GM23338 (cell line): ENCODE measurements around the gene CTBP2. TPM values are rescaled to one million over a fixed set of nuclear protein-coding genes. Genes with fewer than 3 reads are reported as not detected.

Experiments
- ATAC-seq: fragments of 200-7000 bp; cut with Tn5 transposase; 3 replicates; pipeline ENCODE4 v1.9.1; 2020
- DNase-seq: peaks from one replicate; pipeline ENCODE4 v3.0.0-alpha.2; 2015; ENCODE audit warnings: low spot score
- H2AFZ ChIP-seq: fragments of 200-600 bp; sonication (generic); 2 replicates; pipeline ENCODE4 v1.8.0; 2016; ENCODE audit warnings: antibody characterized with exemption, mild to moderate bottlenecking, moderate library complexity
- H3F3A ChIP-seq: fragments of 200-600 bp; sonication (generic); replicated peaks from 2 replicates; pipeline ENCODE4 v1.8.0; 2017; ENCODE audit warnings: antibody characterized with exemption, mixed run types, low read depth
- H3K27ac ChIP-seq: fragments of 200-600 bp; sonication (generic); 2 replicates; pipeline ENCODE4 v1.6.1; 2016; ENCODE audit warnings: low read depth
- H3K27me3 ChIP-seq: fragments of 200-600 bp; sonication (generic); 2 replicates; pipeline ENCODE4 v1.8.0; 2016; ENCODE audit warnings: mild to moderate bottlenecking, mixed run types, moderate library complexity; ENCODE audit not compliant: insufficient read depth
- H3K36me3 ChIP-seq: fragments of 200-600 bp; sonication (generic); 2 replicates; pipeline ENCODE4 v1.8.0; 2016; ENCODE audit warnings: mild to moderate bottlenecking; ENCODE audit not compliant: insufficient read depth
- H3K4me1 ChIP-seq: fragments of 200-600 bp; sonication (generic); 2 replicates; pipeline ENCODE4 v1.8.0; 2016; ENCODE audit warnings: mild to moderate bottlenecking, moderate library complexity; ENCODE audit not compliant: insufficient read depth
- H3K4me2 ChIP-seq: fragments of 200-600 bp; sonication (generic); 2 replicates; pipeline ENCODE4 v1.7.1; 2017; ENCODE audit warnings: mixed run types
- H3K4me3 ChIP-seq: fragments of 200-600 bp; sonication (generic); 2 replicates; pipeline ENCODE4 v1.6.1; 2016; ENCODE audit warnings: mixed run types
- H3K79me2 ChIP-seq: fragments of 200-600 bp; sonication (generic); replicated peaks from 2 replicates; pipeline ENCODE4 v1.8.0; 2017; ENCODE audit warnings: mild to moderate bottlenecking; ENCODE audit not compliant: insufficient read depth
- H3K9me2 ChIP-seq: fragments of 200-600 bp; sonication (generic); 2 replicates; pipeline ENCODE4 v1.8.0; 2017; ENCODE audit not compliant: insufficient read depth
- H4K20me1 ChIP-seq: fragments of 200-600 bp; sonication (generic); replicated peaks from 2 replicates; pipeline ENCODE4 v1.8.0; 2017; ENCODE audit warnings: mild to moderate bottlenecking; ENCODE audit not compliant: insufficient read depth
- H3K27ac Mint-ChIP-seq: 2 replicates; pipeline ENCODE4 v1.8.0; 2020; ENCODE audit warnings: inconsistent platforms, mild to moderate bottlenecking, moderate library complexity, mixed read lengths
- H3K27me3 Mint-ChIP-seq: 3 replicates; pipeline ENCODE4 v1.8.0; 2022; ENCODE audit warnings: low read depth, mild to moderate bottlenecking, moderate library complexity, mixed read lengths, inconsistent platforms; ENCODE audit not compliant: insufficient read depth, poor library complexity
- H3K36me3 Mint-ChIP-seq: 3 replicates; pipeline ENCODE4 v1.8.0; 2021; ENCODE audit warnings: low read depth, mild to moderate bottlenecking, inconsistent platforms, moderate library complexity, mixed read lengths
- H3K4me1 Mint-ChIP-seq: 3 replicates; pipeline ENCODE4 v1.8.0; 2020; ENCODE audit warnings: mild to moderate bottlenecking, inconsistent platforms, mixed read lengths
- H3K4me3 Mint-ChIP-seq: 3 replicates; pipeline ENCODE4 v1.8.0; 2021; ENCODE audit warnings: moderate library complexity, mild to moderate bottlenecking, inconsistent platforms, mixed read lengths
- H3K9me3 Mint-ChIP-seq: 3 replicates; pipeline ENCODE4 v1.8.0; 2020; ENCODE audit warnings: moderate library complexity, mild to moderate bottlenecking, inconsistent platforms, mixed read lengths
- CREB1 ChIP-seq: fragments of 250-450 bp; sonication (Bioruptor Pico); IDR thresholded peaks from 2 replicates; pipeline ENCODE4 v1.5.0; 2020; ENCODE audit warnings: low read depth, mild to moderate bottlenecking, moderate library complexity
- EZH2 ChIP-seq: fragments of 200-600 bp; sonication (generic); IDR thresholded peaks from one replicate; pipeline ENCODE4 v1.8.0; 2017; ENCODE audit warnings: antibody characterized with exemption, mild to moderate bottlenecking, low read depth; ENCODE audit not compliant: unreplicated experiment
- EZH2phosphoT487 ChIP-seq: fragments of 200-600 bp; sonication (generic); IDR thresholded peaks from one replicate; pipeline ENCODE4 v1.8.1; 2018; ENCODE audit warnings: antibody characterized with exemption; ENCODE audit not compliant: unreplicated experiment
- JUNB ChIP-seq: IDR thresholded peaks from one replicate; pipeline ENCODE4 v1.6.1; 2016; ENCODE audit warnings: antibody characterized with exemption; ENCODE audit not compliant: unreplicated experiment
- POLR2AphosphoS5 ChIP-seq: IDR thresholded peaks from 2 replicates; pipeline ENCODE4 v1.6.1; 2016; ENCODE audit warnings: antibody characterized with exemption, low read depth
- STAT1 ChIP-seq: IDR thresholded peaks from one replicate; pipeline ENCODE4 v1.6.1; 2016; ENCODE audit warnings: antibody characterized with exemption; ENCODE audit not compliant: unreplicated experiment
- ZNF331 ChIP-seq: fragments of 250-450 bp; sonication (Bioruptor Pico); IDR thresholded peaks from 2 replicates; pipeline ENCODE4 v1.5.0; 2020; ENCODE audit warnings: low read depth, mild to moderate bottlenecking, moderate library complexity
- polyA plus RNA-seq: library from polyadenylated mRNA; unstranded; fragments of >200 nt; fragmentation: Nextera tagmentation; extraction: Ambion mirVana; gene quantifications from 2 replicates; pipeline ENCODE4 v1.2.1, GENCODE V29; 2016
- total RNA-seq: library from RNA; depleted of rRNA; stranded (reverse); fragments of >200 nt; shearing (Covaris generic); gene quantifications from 2 replicates; pipeline ENCODE4 v1.2.3, GENCODE V29; 2014
- TF ChIP-seq, protein P1 (sequence below): IDR thresholded peaks from 2 replicates; pipeline ENCODE4 v1.6.1; 2016; ENCODE audit warnings: antibody characterized with exemption
- TF ChIP-seq, protein P2 (sequence below), 2 experiments: fragments of 200-600 bp in 1 of 2; sonication (generic) in 1 of 2; conservative IDR thresholded peaks; 2 replicates each; pipeline versions ENCODE4 v1.5.1 to v1.6.1; 2016 to 2017; ENCODE audit warnings: antibody characterized with exemption in 2 of 2, low read depth in 2 of 2, mild to moderate bottlenecking in 2 of 2, moderate library complexity in 1 of 2
- TF ChIP-seq, protein P3 (sequence below): IDR thresholded peaks from one replicate; pipeline ENCODE4 v1.6.1; 2018; ENCODE audit warnings: antibody characterized with exemption; ENCODE audit not compliant: unreplicated experiment
- TF ChIP-seq, protein P4 (sequence below): fragments of 250-450 bp; sonication (Bioruptor Pico); IDR thresholded peaks from 2 replicates; pipeline ENCODE4 v1.5.0; 2020; ENCODE audit warnings: mild to moderate bottlenecking, moderate library complexity

The CTBP2 gene
- total and polyA plus RNA-seq, 2 experiments from 2014 or later = 133 to 265 TPM

DNA sequence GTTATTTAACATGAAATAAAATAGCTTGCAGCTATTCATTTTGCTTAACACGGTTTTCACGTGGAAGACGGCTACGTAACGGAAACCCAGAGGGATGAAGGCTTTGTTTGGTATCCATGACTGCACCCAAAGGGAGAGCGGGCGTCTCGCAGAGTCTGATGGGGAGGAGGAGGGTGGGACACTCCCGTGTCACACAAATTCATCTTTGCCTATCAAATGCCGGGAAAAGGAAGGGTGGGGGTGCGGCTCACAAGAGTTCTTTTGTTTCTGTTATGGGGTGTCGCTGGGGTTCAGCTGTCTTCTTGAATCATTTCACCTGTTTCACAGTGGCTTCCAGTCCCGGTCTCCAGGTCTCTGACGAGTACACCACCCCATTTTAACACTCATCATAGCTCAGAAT is 110.0 kb downstream of the CTBP2 start:
- peaks cover 9% of the 10 kb centered on the region; the same call in 1 of the 2 replicates for H3F3A ChIP-seq
- TF ChIP-seq, protein P1, sequence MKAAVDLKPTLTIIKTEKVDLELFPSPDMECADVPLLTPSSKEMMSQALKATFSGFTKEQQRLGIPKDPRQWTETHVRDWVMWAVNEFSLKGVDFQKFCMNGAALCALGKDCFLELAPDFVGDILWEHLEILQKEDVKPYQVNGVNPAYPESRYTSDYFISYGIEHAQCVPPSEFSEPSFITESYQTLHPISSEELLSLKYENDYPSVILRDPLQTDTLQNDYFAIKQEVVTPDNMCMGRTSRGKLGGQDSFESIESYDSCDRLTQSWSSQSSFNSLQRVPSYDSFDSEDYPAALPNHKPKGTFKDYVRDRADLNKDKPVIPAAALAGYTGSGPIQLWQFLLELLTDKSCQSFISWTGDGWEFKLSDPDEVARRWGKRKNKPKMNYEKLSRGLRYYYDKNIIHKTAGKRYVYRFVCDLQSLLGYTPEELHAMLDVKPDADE = no peak
- TF ChIP-seq ZNF331 (CRISPR knock-in tag) (no peak), JUNB (no peak), EZH2phosphoT487 (no peak), EZH2 (no peak), STAT1 (no peak), CREB1 (CRISPR knock-in tag) (no peak), POLR2AphosphoS5 (no peak)
- TF ChIP-seq, protein P2, sequence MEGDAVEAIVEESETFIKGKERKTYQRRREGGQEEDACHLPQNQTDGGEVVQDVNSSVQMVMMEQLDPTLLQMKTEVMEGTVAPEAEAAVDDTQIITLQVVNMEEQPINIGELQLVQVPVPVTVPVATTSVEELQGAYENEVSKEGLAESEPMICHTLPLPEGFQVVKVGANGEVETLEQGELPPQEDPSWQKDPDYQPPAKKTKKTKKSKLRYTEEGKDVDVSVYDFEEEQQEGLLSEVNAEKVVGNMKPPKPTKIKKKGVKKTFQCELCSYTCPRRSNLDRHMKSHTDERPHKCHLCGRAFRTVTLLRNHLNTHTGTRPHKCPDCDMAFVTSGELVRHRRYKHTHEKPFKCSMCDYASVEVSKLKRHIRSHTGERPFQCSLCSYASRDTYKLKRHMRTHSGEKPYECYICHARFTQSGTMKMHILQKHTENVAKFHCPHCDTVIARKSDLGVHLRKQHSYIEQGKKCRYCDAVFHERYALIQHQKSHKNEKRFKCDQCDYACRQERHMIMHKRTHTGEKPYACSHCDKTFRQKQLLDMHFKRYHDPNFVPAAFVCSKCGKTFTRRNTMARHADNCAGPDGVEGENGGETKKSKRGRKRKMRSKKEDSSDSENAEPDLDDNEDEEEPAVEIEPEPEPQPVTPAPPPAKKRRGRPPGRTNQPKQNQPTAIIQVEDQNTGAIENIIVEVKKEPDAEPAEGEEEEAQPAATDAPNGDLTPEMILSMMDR (conservative IDR thresholded peaks at IDR 0.05; ENCODE audit: low read depth in 2 of 2) = no peak
- TF ChIP-seq, protein P3, sequence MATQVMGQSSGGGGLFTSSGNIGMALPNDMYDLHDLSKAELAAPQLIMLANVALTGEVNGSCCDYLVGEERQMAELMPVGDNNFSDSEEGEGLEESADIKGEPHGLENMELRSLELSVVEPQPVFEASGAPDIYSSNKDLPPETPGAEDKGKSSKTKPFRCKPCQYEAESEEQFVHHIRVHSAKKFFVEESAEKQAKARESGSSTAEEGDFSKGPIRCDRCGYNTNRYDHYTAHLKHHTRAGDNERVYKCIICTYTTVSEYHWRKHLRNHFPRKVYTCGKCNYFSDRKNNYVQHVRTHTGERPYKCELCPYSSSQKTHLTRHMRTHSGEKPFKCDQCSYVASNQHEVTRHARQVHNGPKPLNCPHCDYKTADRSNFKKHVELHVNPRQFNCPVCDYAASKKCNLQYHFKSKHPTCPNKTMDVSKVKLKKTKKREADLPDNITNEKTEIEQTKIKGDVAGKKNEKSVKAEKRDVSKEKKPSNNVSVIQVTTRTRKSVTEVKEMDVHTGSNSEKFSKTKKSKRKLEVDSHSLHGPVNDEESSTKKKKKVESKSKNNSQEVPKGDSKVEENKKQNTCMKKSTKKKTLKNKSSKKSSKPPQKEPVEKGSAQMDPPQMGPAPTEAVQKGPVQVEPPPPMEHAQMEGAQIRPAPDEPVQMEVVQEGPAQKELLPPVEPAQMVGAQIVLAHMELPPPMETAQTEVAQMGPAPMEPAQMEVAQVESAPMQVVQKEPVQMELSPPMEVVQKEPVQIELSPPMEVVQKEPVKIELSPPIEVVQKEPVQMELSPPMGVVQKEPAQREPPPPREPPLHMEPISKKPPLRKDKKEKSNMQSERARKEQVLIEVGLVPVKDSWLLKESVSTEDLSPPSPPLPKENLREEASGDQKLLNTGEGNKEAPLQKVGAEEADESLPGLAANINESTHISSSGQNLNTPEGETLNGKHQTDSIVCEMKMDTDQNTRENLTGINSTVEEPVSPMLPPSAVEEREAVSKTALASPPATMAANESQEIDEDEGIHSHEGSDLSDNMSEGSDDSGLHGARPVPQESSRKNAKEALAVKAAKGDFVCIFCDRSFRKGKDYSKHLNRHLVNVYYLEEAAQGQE = no peak
- TF ChIP-seq, protein P4, sequence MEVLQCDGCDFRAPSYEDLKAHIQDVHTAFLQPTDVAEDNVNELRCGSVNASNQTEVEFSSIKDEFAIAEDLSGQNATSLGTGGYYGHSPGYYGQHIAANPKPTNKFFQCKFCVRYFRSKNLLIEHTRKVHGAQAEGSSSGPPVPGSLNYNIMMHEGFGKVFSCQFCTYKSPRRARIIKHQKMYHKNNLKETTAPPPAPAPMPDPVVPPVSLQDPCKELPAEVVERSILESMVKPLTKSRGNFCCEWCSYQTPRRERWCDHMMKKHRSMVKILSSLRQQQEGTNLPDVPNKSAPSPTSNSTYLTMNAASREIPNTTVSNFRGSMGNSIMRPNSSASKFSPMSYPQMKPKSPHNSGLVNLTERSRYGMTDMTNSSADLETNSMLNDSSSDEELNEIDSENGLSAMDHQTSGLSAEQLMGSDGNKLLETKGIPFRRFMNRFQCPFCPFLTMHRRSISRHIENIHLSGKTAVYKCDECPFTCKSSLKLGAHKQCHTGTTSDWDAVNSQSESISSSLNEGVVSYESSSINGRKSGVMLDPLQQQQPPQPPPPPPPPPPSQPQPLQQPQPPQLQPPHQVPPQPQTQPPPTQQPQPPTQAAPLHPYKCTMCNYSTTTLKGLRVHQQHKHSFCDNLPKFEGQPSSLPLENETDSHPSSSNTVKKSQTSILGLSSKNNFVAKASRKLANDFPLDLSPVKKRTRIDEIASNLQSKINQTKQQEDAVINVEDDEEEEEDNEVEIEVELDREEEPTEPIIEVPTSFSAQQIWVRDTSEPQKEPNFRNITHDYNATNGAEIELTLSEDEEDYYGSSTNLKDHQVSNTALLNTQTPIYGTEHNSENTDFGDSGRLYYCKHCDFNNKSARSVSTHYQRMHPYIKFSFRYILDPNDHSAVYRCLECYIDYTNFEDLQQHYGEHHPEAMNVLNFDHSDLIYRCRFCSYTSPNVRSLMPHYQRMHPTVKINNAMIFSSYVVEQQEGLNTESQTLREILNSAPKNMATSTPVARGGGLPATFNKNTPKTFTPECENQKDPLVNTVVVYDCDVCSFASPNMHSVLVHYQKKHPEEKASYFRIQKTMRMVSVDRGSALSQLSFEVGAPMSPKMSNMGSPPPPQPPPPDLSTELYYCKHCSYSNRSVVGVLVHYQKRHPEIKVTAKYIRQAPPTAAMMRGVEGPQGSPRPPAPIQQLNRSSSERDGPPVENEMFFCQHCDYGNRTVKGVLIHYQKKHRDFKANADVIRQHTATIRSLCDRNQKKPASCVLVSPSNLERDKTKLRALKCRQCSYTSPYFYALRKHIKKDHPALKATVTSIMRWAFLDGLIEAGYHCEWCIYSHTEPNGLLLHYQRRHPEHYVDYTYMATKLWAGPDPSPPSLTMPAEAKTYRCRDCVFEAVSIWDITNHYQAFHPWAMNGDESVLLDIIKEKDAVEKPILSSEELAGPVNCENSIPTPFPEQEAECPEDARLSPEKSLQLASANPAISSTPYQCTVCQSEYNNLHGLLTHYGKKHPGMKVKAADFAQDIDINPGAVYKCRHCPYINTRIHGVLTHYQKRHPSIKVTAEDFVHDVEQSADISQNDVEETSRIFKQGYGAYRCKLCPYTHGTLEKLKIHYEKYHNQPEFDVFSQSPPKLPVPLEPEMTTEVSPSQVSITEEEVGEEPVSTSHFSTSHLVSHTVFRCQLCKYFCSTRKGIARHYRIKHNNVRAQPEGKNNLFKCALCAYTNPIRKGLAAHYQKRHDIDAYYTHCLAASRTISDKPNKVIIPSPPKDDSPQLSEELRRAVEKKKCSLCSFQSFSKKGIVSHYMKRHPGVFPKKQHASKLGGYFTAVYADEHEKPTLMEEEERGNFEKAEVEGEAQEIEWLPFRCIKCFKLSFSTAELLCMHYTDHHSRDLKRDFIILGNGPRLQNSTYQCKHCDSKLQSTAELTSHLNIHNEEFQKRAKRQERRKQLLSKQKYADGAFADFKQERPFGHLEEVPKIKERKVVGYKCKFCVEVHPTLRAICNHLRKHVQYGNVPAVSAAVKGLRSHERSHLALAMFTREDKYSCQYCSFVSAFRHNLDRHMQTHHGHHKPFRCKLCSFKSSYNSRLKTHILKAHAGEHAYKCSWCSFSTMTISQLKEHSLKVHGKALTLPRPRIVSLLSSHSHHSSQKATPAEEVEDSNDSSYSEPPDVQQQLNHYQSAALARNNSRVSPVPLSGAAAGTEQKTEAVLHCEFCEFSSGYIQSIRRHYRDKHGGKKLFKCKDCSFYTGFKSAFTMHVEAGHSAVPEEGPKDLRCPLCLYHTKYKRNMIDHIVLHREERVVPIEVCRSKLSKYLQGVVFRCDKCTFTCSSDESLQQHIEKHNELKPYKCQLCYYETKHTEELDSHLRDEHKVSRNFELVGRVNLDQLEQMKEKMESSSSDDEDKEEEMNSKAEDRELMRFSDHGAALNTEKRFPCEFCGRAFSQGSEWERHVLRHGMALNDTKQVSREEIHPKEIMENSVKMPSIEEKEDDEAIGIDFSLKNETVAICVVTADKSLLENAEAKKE (CRISPR knock-in tag) = no peak
- DNase-seq (no peak), ATAC-seq (no peak)
- H3K9me3 Mint-ChIP-seq = no peaks in the 10 kb centered on the region; the same call in 2 of the 3 replicates
- H3K9me2 ChIP-seq = no peaks in the 10 kb centered on the region
- no peak overlapping the region; the same call in 1 of the 2 replicates for H3K27ac Mint-ChIP-seq
- peaks cover 86% of the 10 kb centered on the region for H3K4me1 Mint-ChIP-seq
- H2AFZ ChIP-seq = no peak overlapping the region
- H3K27ac ChIP-seq = no peak overlapping the region
- H4K20me1 ChIP-seq = peaks cover 85% of the 10 kb centered on the region
- no peak overlapping the region for H3K4me3 Mint-ChIP-seq
- peaks cover 41% of the 10 kb centered on the region for H3K36me3 Mint-ChIP-seq
- H3K27me3 Mint-ChIP-seq = peaks cover 21% of the 10 kb centered on the region
- peaks cover 100% of the 10 kb centered on the region for H3K79me2 ChIP-seq
- no peaks in the 10 kb centered on the region for H3K27me3 ChIP-seq
- no peaks in the 10 kb centered on the region for H3K36me3 ChIP-seq
- no peak overlapping the region for H3K4me3 ChIP-seq
- H3K4me1 ChIP-seq = peaks cover 67% of the 10 kb centered on the region
- H3K4me2 ChIP-seq = no peak overlapping the region
